ENCODE results near the gene TEX101.

The TEX101 gene

DNA sequence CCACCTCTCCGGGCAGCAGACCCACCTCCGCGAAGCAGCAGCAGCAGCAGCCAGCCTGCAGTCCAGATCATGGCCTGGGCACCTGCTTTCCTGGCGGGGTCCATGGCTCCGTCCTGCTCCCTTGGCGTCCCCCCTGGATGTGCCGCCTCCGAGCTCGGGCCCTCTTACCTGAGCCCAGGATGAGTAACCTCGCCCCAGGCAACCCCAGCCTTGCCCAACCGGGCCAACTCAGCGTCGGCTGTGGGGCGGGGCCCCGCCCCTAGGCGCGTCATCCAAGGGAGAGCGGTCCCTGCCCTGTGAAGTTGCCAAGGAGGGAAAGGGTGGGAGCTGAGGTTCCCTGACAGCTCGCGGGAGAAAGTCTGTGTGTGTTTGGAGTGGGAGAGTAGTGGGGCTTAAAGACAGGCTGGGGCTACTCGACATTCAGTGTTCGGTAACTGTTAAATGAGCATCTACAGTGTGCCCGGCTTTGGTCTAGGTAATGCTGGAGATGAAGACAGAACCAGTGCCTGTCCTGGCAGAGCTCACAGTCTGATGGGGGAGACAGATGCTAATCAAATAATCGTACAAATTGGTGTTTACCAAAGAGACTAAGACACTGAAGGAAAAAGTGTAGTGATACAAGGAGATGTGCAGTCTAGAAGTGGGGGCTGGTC, 50.9 kb downstream of the TEX101 start, which contains the start of gene LYPD3:
TSS of gene LYPD3 (minus strand) at position 141 of the 653 bp plus-strand sequence. CDS start at position 104, 37 bp downstream.
- H3K14ac ChIP-seq (ENCODE audit: low read length), result no peak within 1 kb of the TSS
- peak within 1 kb of the TSS; percentile 50 for H4K91ac ChIP-seq (ENCODE audit: low read depth, low read length, poor library complexity)
- H2AFZ ChIP-seq (ENCODE audit: low read length), result peak within 1 kb of the TSS; percentile 98
- peak within 1 kb of the TSS; percentile 13 for H2AK5ac ChIP-seq (ENCODE audit: low read depth, low read length)
- no peak within 1 kb of the TSS for H2BK120ac ChIP-seq (ENCODE audit: low read depth, low read length)
- DNase-seq (ENCODE audit: low spot score), result no peak
- no peaks in the 10 kb centered on the region for H3K79me1 ChIP-seq (ENCODE audit: low read depth, low read length)
- peak within 1 kb of the TSS; percentile 55 for H2BK5ac ChIP-seq (ENCODE audit: low read length)
- peak within 1 kb of the TSS; percentile 76 for H3K4me2 ChIP-seq (ENCODE audit: insufficient read depth, low read length, poor library complexity, severe bottlenecking)
- peaks cover 0 to 2% of the 10 kb centered on the region in 2 donors for H3K9me3 ChIP-seq (replicated peaks in 1 of 2; ENCODE audit: control insufficient read depth in 2 of 2, insufficient read depth in 1 of 2, low read depth in 1 of 2, low read length in 2 of 2)
- H3K4me3 ChIP-seq (ENCODE audit: low read length in 2 of 2), result peak within 1 kb of the TSS; percentile 74 to 88
- H3K4ac ChIP-seq (ENCODE audit: low read length), result no peak within 1 kb of the TSS
- H2BK12ac ChIP-seq (ENCODE audit: low read length), result no peak within 1 kb of the TSS
- no peaks in the 10 kb centered on the region for H3K36me3 ChIP-seq (replicated peaks in 1 of 2; ENCODE audit: control insufficient read depth in 2 of 2, insufficient read depth in 2 of 2, low read length in 2 of 2)
- peaks cover 4 to 13% of the 10 kb centered on the region in 2 donors for H3K4me1 ChIP-seq (ENCODE audit: control insufficient read depth in 2 of 2, insufficient read depth in 1 of 2, low read depth in 1 of 2, low read length in 2 of 2)
- peak within 1 kb of the TSS; percentile 6 for H3K18ac ChIP-seq (ENCODE audit: low read length)
- H3K9ac ChIP-seq (ENCODE audit: low read depth, low read length, poor library complexity), result no peak within 1 kb of the TSS
- H3K27me3 ChIP-seq (ENCODE audit: control insufficient read depth in 3 of 3, insufficient read depth in 3 of 3, low read depth in 1 of 3, low read length in 3 of 3), result peaks cover 6 to 43% (median 28%) of the 10 kb centered on the region in 3 experiments
- peak within 1 kb of the TSS; percentile 52 for H2BK15ac ChIP-seq (ENCODE audit: low read length)
- no CpG with 5 or more reads among the region's 24 CpGs for WGBS, 2 donors (ENCODE audit: extremely low coverage in 2 of 2, insufficient read length in 2 of 2, insufficient replicate concordance in 1 of 2)
- no peak within 1 kb of the TSS for H3K27ac ChIP-seq (replicated peaks; ENCODE audit: low read length)
- H4K8ac ChIP-seq (ENCODE audit: low read depth, low read length), result no peak within 1 kb of the TSS
- H3K23ac ChIP-seq (ENCODE audit: low read depth, low read length, poor library complexity), result no peak within 1 kb of the TSS

DNA sequence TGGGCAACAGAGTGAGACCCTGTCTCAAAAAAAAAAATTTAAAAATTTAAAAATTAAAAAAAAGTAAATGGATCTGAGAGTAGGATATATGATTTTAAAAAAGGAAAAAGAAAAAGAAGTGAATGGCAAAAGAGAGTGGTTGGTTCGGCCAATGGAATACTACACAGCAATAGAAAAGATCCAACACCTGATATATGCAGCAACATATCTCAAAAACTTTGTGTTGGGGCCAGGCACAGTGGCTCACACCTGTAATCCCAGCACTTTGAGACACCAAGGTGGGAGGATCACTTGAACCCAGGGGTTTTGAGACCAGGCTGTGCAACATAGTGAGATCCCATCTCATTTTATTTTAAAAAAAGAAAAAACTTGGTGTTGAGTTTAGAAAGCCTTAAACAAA, 52.1 kb downstream of the TEX101 start:
- no peak for DNase-seq (ENCODE audit: low spot score)
- H2BK15ac ChIP-seq (ENCODE audit: low read length), result no peak overlapping the region
- no peak overlapping the region for H4K91ac ChIP-seq (ENCODE audit: low read depth, low read length, poor library complexity)
- peaks cover 0 to 2% of the 10 kb centered on the region in 2 donors for H3K9me3 ChIP-seq (replicated peaks in 1 of 2; ENCODE audit: control insufficient read depth in 2 of 2, insufficient read depth in 1 of 2, low read depth in 1 of 2, low read length in 2 of 2)
- no peak overlapping the region for H3K27ac ChIP-seq (replicated peaks; ENCODE audit: low read length)
- no peaks in the 10 kb centered on the region for H3K79me1 ChIP-seq (ENCODE audit: low read depth, low read length)
- no peak overlapping the region for H2BK120ac ChIP-seq (ENCODE audit: low read depth, low read length)
- H3K4me2 ChIP-seq (ENCODE audit: insufficient read depth, low read length, poor library complexity, severe bottlenecking), result no peak overlapping the region
- H2AK5ac ChIP-seq (ENCODE audit: low read depth, low read length), result no peak overlapping the region
- H3K4me1 ChIP-seq (ENCODE audit: control insufficient read depth in 2 of 2, insufficient read depth in 1 of 2, low read depth in 1 of 2, low read length in 2 of 2), result peaks cover 4 to 13% of the 10 kb centered on the region in 2 donors
- no peak overlapping the region for H2AFZ ChIP-seq (ENCODE audit: low read length)
- H3K23ac ChIP-seq (ENCODE audit: low read depth, low read length, poor library complexity), result no peak overlapping the region
- no peaks in the 10 kb centered on the region for H3K36me3 ChIP-seq (replicated peaks in 1 of 2; ENCODE audit: control insufficient read depth in 2 of 2, insufficient read depth in 2 of 2, low read length in 2 of 2)
- no peak overlapping the region for H3K4ac ChIP-seq (ENCODE audit: low read length)
- H3K18ac ChIP-seq (ENCODE audit: low read length), result no peak overlapping the region
- H3K14ac ChIP-seq (ENCODE audit: low read length), result no peak overlapping the region
- no peak overlapping the region for H4K8ac ChIP-seq (ENCODE audit: low read depth, low read length)
- H3K27me3 ChIP-seq (ENCODE audit: control insufficient read depth in 3 of 3, insufficient read depth in 3 of 3, low read depth in 1 of 3, low read length in 3 of 3), result peaks cover 6 to 33% (median 27%) of the 10 kb centered on the region in 3 experiments
- H3K9ac ChIP-seq (ENCODE audit: low read depth, low read length, poor library complexity), result no peak overlapping the region
- no peak overlapping the region for H2BK12ac ChIP-seq (ENCODE audit: low read length)
- no peak overlapping the region for H3K4me3 ChIP-seq (ENCODE audit: low read length in 2 of 2)
- no peak overlapping the region for H2BK5ac ChIP-seq (ENCODE audit: low read length)
- no CpG with 5 or more reads among the region's 1 CpG for WGBS, 2 donors (ENCODE audit: extremely low coverage in 2 of 2, insufficient read length in 2 of 2, insufficient replicate concordance in 1 of 2)

DNA sequence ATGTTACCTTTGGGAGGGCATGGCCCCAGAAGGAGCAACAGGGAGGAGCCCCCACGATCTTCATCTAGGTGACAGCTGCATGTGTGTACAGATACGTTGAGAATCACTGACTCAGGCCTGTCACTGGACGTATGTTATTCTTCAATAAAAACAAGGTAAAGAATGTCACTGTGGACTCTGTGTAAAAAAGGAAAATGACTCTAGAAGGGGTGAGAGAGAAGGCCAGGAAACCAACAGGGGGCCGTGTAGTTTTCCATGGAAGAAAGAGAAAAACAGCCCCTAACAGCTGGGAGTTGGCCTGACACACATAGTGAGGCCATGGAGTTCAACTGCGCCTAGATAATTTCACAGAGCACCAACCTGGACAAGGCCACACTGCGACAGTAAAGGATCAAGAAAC, 52.6 kb downstream of the TEX101 start:
- no peak overlapping the region for H3K18ac ChIP-seq (ENCODE audit: low read length)
- H3K9ac ChIP-seq (ENCODE audit: low read depth, low read length, poor library complexity), result no peak overlapping the region
- H4K91ac ChIP-seq (ENCODE audit: low read depth, low read length, poor library complexity), result no peak overlapping the region
- H4K8ac ChIP-seq (ENCODE audit: low read depth, low read length), result no peak overlapping the region
- no peak for DNase-seq (ENCODE audit: low spot score)
- H3K27ac ChIP-seq (replicated peaks; ENCODE audit: low read length), result no peak overlapping the region
- H2BK12ac ChIP-seq (ENCODE audit: low read length), result no peak overlapping the region
- WGBS, 2 donors (ENCODE audit: extremely low coverage in 2 of 2, insufficient read length in 2 of 2, insufficient replicate concordance in 1 of 2), result no CpG with 5 or more reads among the region's 6 CpGs
- peaks cover 0 to 2% of the 10 kb centered on the region in 2 donors for H3K9me3 ChIP-seq (replicated peaks in 1 of 2; ENCODE audit: control insufficient read depth in 2 of 2, insufficient read depth in 1 of 2, low read depth in 1 of 2, low read length in 2 of 2)
- H2AK5ac ChIP-seq (ENCODE audit: low read depth, low read length), result no peak overlapping the region
- H2BK5ac ChIP-seq (ENCODE audit: low read length), result no peak overlapping the region
- no peak overlapping the region for H2BK120ac ChIP-seq (ENCODE audit: low read depth, low read length)
- no peak overlapping the region for H3K14ac ChIP-seq (ENCODE audit: low read length)
- no peak overlapping the region for H3K4me3 ChIP-seq (ENCODE audit: low read length in 2 of 2)
- H2BK15ac ChIP-seq (ENCODE audit: low read length), result no peak overlapping the region
- H3K27me3 ChIP-seq (ENCODE audit: control insufficient read depth in 3 of 3, insufficient read depth in 3 of 3, low read depth in 1 of 3, low read length in 3 of 3), result peaks cover 6 to 29% (median 25%) of the 10 kb centered on the region in 3 experiments
- no peaks in the 10 kb centered on the region for H3K79me1 ChIP-seq (ENCODE audit: low read depth, low read length)
- H3K4me2 ChIP-seq (ENCODE audit: insufficient read depth, low read length, poor library complexity, severe bottlenecking), result no peak overlapping the region
- no peak overlapping the region for H3K23ac ChIP-seq (ENCODE audit: low read depth, low read length, poor library complexity)
- H3K4ac ChIP-seq (ENCODE audit: low read length), result no peak overlapping the region
- H3K36me3 ChIP-seq (replicated peaks in 1 of 2; ENCODE audit: control insufficient read depth in 2 of 2, insufficient read depth in 2 of 2, low read length in 2 of 2), result no peaks in the 10 kb centered on the region
- H2AFZ ChIP-seq (ENCODE audit: low read length), result no peak overlapping the region
- peaks cover 4 to 13% of the 10 kb centered on the region in 2 donors for H3K4me1 ChIP-seq (ENCODE audit: control insufficient read depth in 2 of 2, insufficient read depth in 1 of 2, low read depth in 1 of 2, low read length in 2 of 2)

DNA sequence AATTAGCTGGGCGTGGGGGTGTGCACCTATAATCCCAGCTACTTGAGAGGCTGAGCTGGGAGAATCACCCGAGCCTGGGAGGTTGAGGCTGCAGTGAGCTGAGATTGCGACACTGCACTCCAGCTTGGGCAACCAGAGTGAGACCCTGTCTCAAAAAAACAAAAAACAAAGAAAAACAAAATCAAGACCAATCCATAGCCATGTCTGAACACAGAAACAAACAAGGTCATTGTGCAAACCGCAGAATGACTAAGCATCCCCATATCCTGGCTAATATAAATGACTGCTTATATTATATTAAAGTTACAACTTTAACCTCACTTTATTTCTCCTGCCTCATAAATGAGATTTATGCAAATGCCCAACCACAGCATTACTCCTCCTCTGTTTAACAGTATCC, 53.0 kb downstream of the TEX101 start:
- Histone ChIP-seq H3K4ac (ENCODE audit: low read length) (no peak overlapping the region), H2AFZ (ENCODE audit: low read length) (no peak overlapping the region), H3K36me3 (replicated peaks in 1 of 2; ENCODE audit: control insufficient read depth in 2 of 2, insufficient read depth in 2 of 2, low read length in 2 of 2) (no peaks in the 10 kb centered on the region), H2BK12ac (ENCODE audit: low read length) (no peak overlapping the region), H3K18ac (ENCODE audit: low read length) (no peak overlapping the region), H3K27me3 (ENCODE audit: control insufficient read depth in 3 of 3, insufficient read depth in 3 of 3, low read depth in 1 of 3, low read length in 3 of 3) (peaks cover 6 to 25% (median 21%) of the 10 kb centered on the region in 3 experiments), H2BK5ac (ENCODE audit: low read length) (no peak overlapping the region), H3K23ac (ENCODE audit: low read depth, low read length, poor library complexity) (no peak overlapping the region), H2BK15ac (ENCODE audit: low read length) (no peak overlapping the region), H3K9ac (ENCODE audit: low read depth, low read length, poor library complexity) (no peak overlapping the region), H2AK5ac (ENCODE audit: low read depth, low read length) (no peak overlapping the region), H4K91ac (ENCODE audit: low read depth, low read length, poor library complexity) (no peak overlapping the region), H4K8ac (ENCODE audit: low read depth, low read length) (no peak overlapping the region), H3K4me2 (ENCODE audit: insufficient read depth, low read length, poor library complexity, severe bottlenecking) (no peak overlapping the region), H3K27ac (replicated peaks; ENCODE audit: low read length) (no peak overlapping the region), H2BK120ac (ENCODE audit: low read depth, low read length) (no peak overlapping the region), H3K14ac (ENCODE audit: low read length) (no peak overlapping the region), H3K4me1 (ENCODE audit: control insufficient read depth in 2 of 2, insufficient read depth in 1 of 2, low read depth in 1 of 2, low read length in 2 of 2) (peaks cover 4 to 13% of the 10 kb centered on the region in 2 donors), H3K9me3 (replicated peaks in 1 of 2; ENCODE audit: control insufficient read depth in 2 of 2, insufficient read depth in 1 of 2, low read depth in 1 of 2, low read length in 2 of 2) (peaks cover 0 to 2% of the 10 kb centered on the region in 2 donors), H3K4me3 (ENCODE audit: low read length in 2 of 2) (no peak overlapping the region), H3K79me1 (ENCODE audit: low read depth, low read length) (no peaks in the 10 kb centered on the region)
- no CpG with 5 or more reads among the region's 4 CpGs for WGBS, 2 donors (ENCODE audit: extremely low coverage in 2 of 2, insufficient read length in 2 of 2, insufficient replicate concordance in 1 of 2)
- no peak for DNase-seq (ENCODE audit: low spot score)

All from neuronal stem cell (in vitro differentiated cells).